LNCAP (cell line): ENCODE data around the gene SDR39U1.

ENCODE experiments used
- TF ChIP-seq, protein P1 (sequence below): fragments of 450-650 bp; IDR thresholded peaks from 2 replicates; pipeline ENCODE4 v1.5.1; 2017; ENCODE audit warnings: mild to moderate bottlenecking

SDR39U1 gene

DNA sequence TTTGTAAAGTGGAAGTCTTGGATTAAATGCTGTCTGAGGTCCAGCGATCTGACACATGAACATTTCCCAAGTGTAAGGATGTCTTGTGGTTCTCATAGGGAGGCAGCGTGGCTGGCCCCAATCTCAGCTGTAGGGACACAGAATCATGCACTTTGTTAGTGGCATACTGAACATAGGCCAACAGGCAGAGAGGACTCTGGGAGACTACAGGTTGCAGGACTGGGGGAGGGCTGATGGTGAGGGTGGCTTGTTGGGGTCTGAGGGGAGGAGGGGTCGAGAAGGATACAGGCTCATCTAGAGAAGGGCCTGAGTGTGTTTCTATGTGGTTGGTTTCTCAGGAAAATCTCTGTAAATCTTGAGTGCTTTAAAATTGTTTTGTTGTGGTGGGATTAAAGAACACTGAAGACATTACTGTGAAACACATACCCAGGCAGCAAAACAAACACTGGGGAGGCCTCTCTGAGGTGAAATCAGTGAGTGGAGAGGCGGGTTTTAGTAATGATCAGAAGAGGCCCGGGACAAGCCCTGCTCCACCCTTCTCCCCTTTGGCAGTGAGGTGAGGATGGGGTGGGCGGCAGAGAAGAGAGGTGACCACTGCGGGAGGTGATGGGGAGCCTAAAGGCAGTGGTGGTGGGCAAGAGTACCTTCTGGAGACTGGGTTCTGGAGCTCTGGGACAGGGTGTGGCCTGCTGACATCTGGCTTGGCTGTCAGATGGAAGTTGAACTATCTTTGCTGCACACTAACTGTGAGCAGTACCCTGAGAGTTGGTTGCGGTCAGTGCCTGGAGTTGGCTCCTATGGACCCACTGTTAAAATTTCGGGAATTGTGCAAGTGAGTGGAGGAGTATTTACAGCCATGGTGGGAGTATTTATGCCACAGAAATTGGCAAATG, 40.5 kb downstream of the SDR39U1 start:
- TF ChIP-seq, protein P1, sequence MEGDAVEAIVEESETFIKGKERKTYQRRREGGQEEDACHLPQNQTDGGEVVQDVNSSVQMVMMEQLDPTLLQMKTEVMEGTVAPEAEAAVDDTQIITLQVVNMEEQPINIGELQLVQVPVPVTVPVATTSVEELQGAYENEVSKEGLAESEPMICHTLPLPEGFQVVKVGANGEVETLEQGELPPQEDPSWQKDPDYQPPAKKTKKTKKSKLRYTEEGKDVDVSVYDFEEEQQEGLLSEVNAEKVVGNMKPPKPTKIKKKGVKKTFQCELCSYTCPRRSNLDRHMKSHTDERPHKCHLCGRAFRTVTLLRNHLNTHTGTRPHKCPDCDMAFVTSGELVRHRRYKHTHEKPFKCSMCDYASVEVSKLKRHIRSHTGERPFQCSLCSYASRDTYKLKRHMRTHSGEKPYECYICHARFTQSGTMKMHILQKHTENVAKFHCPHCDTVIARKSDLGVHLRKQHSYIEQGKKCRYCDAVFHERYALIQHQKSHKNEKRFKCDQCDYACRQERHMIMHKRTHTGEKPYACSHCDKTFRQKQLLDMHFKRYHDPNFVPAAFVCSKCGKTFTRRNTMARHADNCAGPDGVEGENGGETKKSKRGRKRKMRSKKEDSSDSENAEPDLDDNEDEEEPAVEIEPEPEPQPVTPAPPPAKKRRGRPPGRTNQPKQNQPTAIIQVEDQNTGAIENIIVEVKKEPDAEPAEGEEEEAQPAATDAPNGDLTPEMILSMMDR: no peak

DNA sequence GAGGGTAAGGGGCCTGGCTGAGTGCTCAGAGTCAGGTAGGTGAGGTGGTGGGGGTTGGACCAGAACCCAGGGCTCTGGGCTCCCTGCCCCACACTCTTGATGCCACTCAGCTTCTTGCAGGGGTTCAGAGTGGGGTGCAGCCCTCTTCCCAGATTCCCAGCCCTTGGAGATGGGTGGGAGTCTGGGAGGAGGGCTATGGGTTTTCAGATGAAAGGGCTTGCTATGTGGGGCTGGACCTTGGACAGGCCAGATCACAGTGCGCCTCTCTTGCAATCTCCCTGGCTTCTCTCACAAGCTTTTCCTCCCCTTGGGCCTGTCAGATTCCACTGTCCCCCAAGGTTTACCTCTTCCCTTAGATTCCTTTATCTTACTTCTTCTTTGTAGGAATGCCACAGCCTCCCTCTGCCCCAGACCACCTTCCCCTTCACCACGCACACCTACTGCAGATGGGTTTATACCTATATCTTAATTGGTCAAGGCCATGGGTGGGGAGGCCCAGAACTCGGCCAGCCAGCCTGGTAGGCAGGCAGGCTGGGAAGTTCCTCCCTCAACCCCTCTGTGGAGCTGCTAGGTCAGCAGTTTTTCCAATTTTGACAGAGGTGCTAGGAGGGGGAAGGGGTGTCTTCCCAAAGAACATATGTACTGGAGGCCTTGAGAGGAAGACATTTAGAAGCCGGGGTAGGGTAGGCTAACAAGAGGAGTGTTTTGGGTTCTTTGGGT, 42.4 kb downstream of the SDR39U1 start:
- TF ChIP-seq, protein P1: no peak

DNA sequence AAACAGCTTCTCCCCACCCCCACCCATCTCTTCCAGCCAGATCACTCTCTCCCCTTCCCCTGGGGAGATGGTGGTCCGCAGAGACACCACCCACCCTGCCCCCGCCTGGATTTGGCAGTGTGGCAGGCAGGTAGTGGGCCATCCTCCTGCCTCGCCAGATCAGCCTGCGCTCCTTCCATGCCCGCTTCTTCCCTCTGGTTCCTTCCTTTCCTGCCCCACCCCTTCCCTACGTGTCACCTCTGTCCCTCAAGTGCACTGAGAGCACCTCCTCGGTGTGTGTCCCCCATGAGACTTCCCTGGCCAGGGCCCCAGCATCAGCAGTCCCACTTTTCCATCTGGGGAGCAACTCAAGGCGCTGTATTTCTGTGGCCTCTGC, 43.1 kb downstream of the SDR39U1 start:
- TF ChIP-seq, protein P1: no peak

DNA sequence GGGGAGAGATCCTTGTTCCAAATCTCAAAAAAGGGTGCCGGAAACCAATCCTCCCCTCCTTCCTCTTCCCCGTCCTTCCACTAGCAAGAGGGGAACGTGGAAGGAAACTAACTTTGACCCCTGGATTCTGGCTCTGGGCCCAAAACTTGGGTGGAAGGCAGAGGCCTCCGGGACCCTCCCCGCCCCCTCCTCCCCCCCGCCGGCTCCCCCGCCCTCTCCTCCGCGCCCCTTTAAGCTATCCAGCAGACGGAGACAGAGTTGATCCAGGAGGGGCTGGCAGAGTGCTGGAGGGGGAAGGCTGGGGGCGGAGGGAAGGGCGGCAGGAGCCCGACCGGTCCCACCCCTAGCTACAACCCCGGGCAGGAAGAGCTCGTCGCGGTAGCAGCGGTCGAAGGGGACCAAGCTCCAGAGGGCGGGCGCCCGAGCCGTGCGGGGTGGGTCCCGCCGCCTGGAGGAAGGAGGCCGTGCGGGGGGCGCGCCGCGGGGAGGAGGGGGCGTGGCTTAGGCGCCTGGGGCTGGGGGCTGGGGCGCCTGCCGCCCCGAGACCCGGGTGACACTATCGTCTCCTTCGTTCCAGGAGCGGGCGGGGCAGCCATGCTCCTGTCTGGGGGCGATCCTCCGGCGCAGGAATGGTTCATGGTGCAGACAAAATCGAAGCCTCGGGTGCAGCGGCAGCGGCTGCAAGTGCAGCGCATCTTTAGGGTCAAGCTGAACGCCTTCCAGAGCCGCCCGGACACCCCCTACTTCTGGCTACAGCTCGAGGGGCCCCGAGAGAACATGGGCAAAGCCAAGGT, 43.7 kb downstream of the SDR39U1 start, which contains the start of gene NYNRIN:
TSS of gene NYNRIN (plus strand) at position 351 of the 794 bp plus-strand sequence. CDS start at position 595, 244 bp downstream.
- TF ChIP-seq, protein P1: no peak

DNA sequence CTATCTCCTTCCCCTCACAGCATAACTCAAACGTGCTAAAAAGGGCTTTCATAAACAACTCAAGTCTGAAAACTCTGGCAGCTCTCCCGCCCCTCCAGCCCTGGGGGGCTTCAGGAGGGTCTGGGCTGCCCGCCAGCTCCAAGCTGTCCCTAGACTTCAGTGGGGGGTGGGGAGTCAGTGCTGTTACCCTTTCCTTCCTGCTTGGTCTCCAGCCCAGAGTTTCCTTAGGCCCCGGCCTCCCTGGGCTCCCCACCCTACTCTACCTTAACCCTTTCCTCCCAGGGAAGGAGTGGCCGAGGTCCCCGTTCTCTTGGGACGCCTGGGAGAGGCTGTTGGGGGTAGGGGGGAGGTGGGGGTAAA, 44.3 kb downstream of the SDR39U1 start:
- TF ChIP-seq, protein P1: no peak

DNA sequence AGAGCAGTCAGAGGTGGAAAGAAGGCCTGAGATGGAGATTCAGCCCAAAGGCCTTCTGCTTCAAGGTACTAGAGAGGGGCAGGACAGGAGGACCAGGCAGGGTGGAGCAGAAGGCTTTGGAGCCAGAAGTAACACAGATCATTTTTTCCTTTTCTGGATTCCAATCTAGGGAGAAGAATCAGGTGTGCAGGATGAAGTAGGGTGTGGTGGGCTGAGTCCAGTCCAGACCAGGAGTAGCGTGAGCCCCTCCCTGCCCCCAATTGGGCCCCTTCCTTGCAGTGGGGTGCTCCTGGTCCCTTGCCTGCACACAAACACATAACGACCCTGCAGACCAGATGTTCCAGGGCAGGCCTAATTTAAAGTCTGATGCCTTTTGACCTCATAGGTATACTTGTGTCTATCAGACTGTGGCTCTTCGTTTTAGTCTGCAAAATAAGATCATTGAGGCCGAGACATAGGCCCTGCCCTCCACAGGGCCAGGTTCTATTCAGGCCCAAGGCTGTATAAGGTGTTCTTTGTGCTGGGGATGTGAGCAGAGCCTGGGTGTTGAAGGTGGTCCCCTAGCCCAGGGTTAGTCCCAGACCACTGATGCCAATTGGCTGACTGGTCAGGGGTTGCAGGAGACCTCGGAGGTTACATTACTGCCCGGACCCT, 44.8 kb downstream of the SDR39U1 start:
- TF ChIP-seq, protein P1: no peak
